DND-41 (cell line): ENCODE measurements around the gene ADARB2.

Experiments
- ATAC-seq: fragments of 200-7000 bp; cut with Tn5 transposase; 3 replicates; pipeline ENCODE4 v1.9.1; 2021; ENCODE audit warnings: low read depth; ENCODE audit not compliant: insufficient read depth
- DNase-seq: peaks from one replicate; pipeline ENCODE4 v3.0.0-alpha.2; 2020
- H2AFZ ChIP-seq: 2 replicates; pipeline ENCODE4 v1.6.0; 2012; ENCODE audit warnings: low read depth, low read length
- H3K27ac ChIP-seq: 2 replicates; pipeline ENCODE4 v1.5.1; 2012; ENCODE audit warnings: low read length, inconsistent platforms
- H3K27me3 ChIP-seq: fragments of 200-600 bp; sonication (generic); 2 replicates; pipeline ENCODE4 v1.6.0; 2012; ENCODE audit warnings: low read length, mild to moderate bottlenecking, inconsistent platforms; ENCODE audit not compliant: insufficient read depth, poor library complexity
- H3K36me3 ChIP-seq: 2 replicates; pipeline ENCODE4 v1.5.1; 2012; ENCODE audit warnings: low read length, inconsistent platforms; ENCODE audit not compliant: insufficient read depth
- H3K4me1 ChIP-seq: 2 replicates; pipeline ENCODE4 v1.5.1; 2012; ENCODE audit warnings: mild to moderate bottlenecking, low read length; ENCODE audit not compliant: insufficient read depth
- H3K4me2 ChIP-seq: 2 replicates; pipeline ENCODE4 v1.6.0; 2012; ENCODE audit warnings: mild to moderate bottlenecking, moderate library complexity, low read length, inconsistent platforms; ENCODE audit not compliant: insufficient read depth
- H3K4me3 ChIP-seq, 2 experiments: fragments of 200-600 bp in 1 of 2; shearing (Covaris generic) in 1 of 2; 2 replicates each; pipeline ENCODE4 v1.5.1; 2012 to 2016; ENCODE audit warnings: inconsistent platforms in 2 of 2, low read length in 2 of 2, mild to moderate bottlenecking in 2 of 2, low read depth in 1 of 2, moderate library complexity in 1 of 2
- H3K79me2 ChIP-seq: 2 replicates; pipeline ENCODE4 v1.6.0; 2012; ENCODE audit warnings: low read length, inconsistent platforms; ENCODE audit not compliant: insufficient read depth
- H3K9ac ChIP-seq: 2 replicates; pipeline ENCODE4 v1.6.0; 2012; ENCODE audit warnings: low read depth, mild to moderate bottlenecking, inconsistent platforms, low read length, moderate library complexity
- H3K9me3 ChIP-seq: 2 replicates; pipeline ENCODE4 v1.5.1; 2012; ENCODE audit warnings: low read length, moderate library complexity, mild to moderate bottlenecking, inconsistent platforms; ENCODE audit not compliant: insufficient read depth, severe bottlenecking
- H4K20me1 ChIP-seq: 2 replicates; pipeline ENCODE4 v1.6.0; 2012; ENCODE audit warnings: low read length; ENCODE audit not compliant: insufficient read depth
- CTCF ChIP-seq: IDR thresholded peaks from 2 replicates; pipeline ENCODE4 v1.5.1; 2012; ENCODE audit warnings: borderline replicate concordance, low read length, moderate library complexity, mild to moderate bottlenecking; ENCODE audit not compliant: poor library complexity, severe bottlenecking; ENCODE audit errors: extremely low read depth
- EZH2 ChIP-seq: IDR thresholded peaks from 3 replicates; pipeline ENCODE4 v1.6.1; 2012; ENCODE audit warnings: borderline replicate concordance, low read depth, mild to moderate bottlenecking, moderate library complexity, low read length, inconsistent platforms; ENCODE audit not compliant: severe bottlenecking

The ADARB2 gene

DNA sequence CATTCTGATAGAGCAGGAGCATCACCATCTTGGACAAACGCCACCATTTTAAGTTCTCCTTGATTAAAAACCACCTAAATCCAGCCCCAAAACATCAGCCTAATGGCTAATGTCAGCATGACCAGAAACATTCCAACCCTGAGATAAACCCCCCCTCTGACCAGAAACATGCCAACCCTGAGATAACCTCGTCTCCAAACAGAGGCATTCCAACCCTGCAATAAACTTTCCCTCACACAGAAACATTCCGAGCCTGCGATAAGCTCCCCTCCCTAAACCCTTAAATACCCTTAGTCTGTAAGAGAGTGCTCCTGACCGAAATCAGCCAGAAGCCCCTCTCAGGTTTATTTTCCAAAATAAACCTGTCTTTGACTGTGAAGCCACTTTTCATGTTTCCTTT lies 76.5 kb downstream of the ADARB2 start:
- Histone ChIP-seq H3K9ac (no peak overlapping the region), H4K20me1 (no peaks in the 10 kb centered on the region), H2AFZ (no peak overlapping the region), H3K27me3 (no peaks in the 10 kb centered on the region), H3K4me2 (no peak overlapping the region), H3K36me3 (no peaks in the 10 kb centered on the region), H3K9me3 (no peaks in the 10 kb centered on the region), H3K4me1 (peaks cover 41% of the 10 kb centered on the region), H3K27ac (no peak overlapping the region), H3K79me2 (no peaks in the 10 kb centered on the region), H3K4me3 (no peak overlapping the region)
- TF ChIP-seq EZH2 (no peak), CTCF (no peak)
- ATAC-seq (no peak), DNase-seq (no peak)

GRCh38 chr10:1660386-1660785 lies 76.9 kb downstream of the ADARB2 start:
- no peaks in the 10 kb centered on the region for H3K27me3 ChIP-seq
- H3K9me3 ChIP-seq = no peaks in the 10 kb centered on the region
- H3K9ac ChIP-seq = no peak overlapping the region
- H3K4me2 ChIP-seq = no peak overlapping the region
- DNase-seq = no peak
- no peaks in the 10 kb centered on the region for H4K20me1 ChIP-seq
- no peaks in the 10 kb centered on the region for H3K36me3 ChIP-seq
- H2AFZ ChIP-seq = no peak overlapping the region
- H3K79me2 ChIP-seq = no peaks in the 10 kb centered on the region
- peaks cover 41% of the 10 kb centered on the region for H3K4me1 ChIP-seq
- no peak for ATAC-seq
- TF ChIP-seq EZH2 (no peak), CTCF (no peak)
- no peak overlapping the region for H3K27ac ChIP-seq
- no peak overlapping the region for H3K4me3 ChIP-seq

DNA sequence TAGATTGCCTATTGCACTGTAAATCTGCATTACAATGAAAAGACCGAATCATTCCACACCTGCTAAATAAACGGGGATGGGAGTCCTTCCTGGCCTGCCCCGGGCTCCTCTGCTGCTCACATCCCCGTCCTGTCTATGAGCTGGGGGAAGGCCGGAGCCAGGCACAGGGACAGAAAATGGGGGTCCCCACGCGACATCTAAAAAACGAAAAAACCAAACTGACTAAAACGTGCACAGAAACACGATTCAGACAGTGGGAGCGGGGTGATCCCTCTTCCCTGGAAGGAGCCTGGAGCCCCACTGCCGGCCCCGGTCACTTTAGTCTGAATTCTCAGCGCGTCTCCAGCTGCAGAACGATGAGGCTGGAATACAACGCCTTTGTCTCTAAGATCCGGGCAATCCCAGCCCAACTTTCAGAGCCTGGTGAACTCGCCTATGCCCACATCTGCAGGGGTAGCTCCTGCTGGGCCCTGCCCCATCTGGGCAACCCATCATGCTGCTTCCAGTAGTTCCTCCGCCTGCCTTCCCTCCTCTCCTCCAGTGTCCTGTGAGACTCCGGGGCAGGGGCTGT lies 78.0 kb downstream of the ADARB2 start:
- Histone ChIP-seq H3K27ac (no peak overlapping the region), H3K4me1 (peaks cover 41% of the 10 kb centered on the region), H2AFZ (no peak overlapping the region), H3K4me3 (no peak overlapping the region), H4K20me1 (no peaks in the 10 kb centered on the region), H3K4me2 (no peak overlapping the region), H3K79me2 (no peaks in the 10 kb centered on the region), H3K9me3 (no peaks in the 10 kb centered on the region), H3K9ac (no peak overlapping the region), H3K27me3 (no peaks in the 10 kb centered on the region), H3K36me3 (no peaks in the 10 kb centered on the region)
- no peak for ATAC-seq
- DNase-seq = no peak
- TF ChIP-seq EZH2 (no peak), CTCF (no peak)

DNA sequence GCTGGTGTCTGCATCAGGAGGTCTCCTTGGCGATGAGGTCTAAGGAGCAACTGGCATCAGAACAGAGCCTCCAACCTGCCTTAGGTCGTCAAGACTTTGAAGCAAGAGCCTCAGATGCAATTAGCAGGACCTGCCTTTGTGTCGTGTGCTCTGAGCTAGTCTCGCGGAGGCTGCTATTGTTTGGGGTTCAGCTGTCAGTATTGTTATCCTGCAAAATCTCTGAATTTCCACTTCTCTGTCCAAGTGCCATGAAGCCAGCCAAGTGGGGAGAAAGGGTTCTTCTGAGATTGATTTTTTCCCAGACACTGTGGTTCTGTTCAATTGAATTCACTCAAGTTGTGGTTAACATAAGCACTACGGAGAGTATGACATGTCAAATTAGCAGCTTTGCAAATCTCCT lies 78.7 kb downstream of the ADARB2 start:
- TF ChIP-seq EZH2 = no peak
- TF ChIP-seq CTCF = no peak
- Histone ChIP-seq H3K4me3 (no peak overlapping the region), H3K36me3 (no peaks in the 10 kb centered on the region), H3K27ac (no peak overlapping the region), H3K9me3 (no peaks in the 10 kb centered on the region), H4K20me1 (no peaks in the 10 kb centered on the region), H3K27me3 (no peaks in the 10 kb centered on the region), H3K4me2 (no peak overlapping the region), H3K79me2 (no peaks in the 10 kb centered on the region), H2AFZ (no peak overlapping the region), H3K9ac (no peak overlapping the region), H3K4me1 (peaks cover 41% of the 10 kb centered on the region)
- ATAC-seq = no peak
- no peak for DNase-seq
